Dermis blood vessel endothelial cell (primary cell): ENCODE data around the gene SBF2. TPM values are rescaled to one million over a fixed set of nuclear protein-coding genes. Genes with fewer than 3 reads are reported as not detected.
A peak's percentile ranks its signal among the peaks of the same experiment; 100 is the strongest.
"Not testable (repeated sequence)": the region's sequence is repeated elsewhere in the genome, so short reads cannot be mapped to it uniquely, and the experiment has no call there.

Experiments
- DNase-seq: peaks from one replicate; pipeline ENCODE4 v3.0.0; 2010
- total RNA-seq: library from RNA; depleted of rRNA; stranded (reverse); fragments of >200 nt; gene quantifications from 2 replicates; pipeline ENCODE4 v1.2.3, GENCODE V29; 2014

The SBF2 gene
- total RNA-seq, 1 donor from 2014 or later, result 49.9 TPM

- peak; percentile 30 for DNase-seq
Measured at GRCh38 chr11:9990221-9990973, 303.6 kb downstream of the SBF2 start.

- DNase-seq, result not testable (repeated sequence)
Measured at GRCh38 chr11:9987303-9987702, 306.7 kb downstream of the SBF2 start.

GRCh38 chr11:9982796-9983579 is 311.0 kb downstream of the SBF2 start:
- DNase-seq, result peak; percentile 20

GRCh38 chr11:9982127-9982795 is 311.8 kb downstream of the SBF2 start:
- DNase-seq, result peak; percentile 44

- DNase-seq, result no peak
Measured at GRCh38 chr11:9980931-9981330, 313.1 kb downstream of the SBF2 start.

- DNase-seq, result peak; percentile 49
Measured at GRCh38 chr11:9977554-9977953, 316.5 kb downstream of the SBF2 start.

GRCh38 chr11:9974375-9974774 is 319.6 kb downstream of the SBF2 start:
- peak; percentile 10 for DNase-seq

- DNase-seq, result peak; percentile 12
Measured at GRCh38 chr11:9973921-9974320, 320.1 kb downstream of the SBF2 start.

- peak; percentile 78 for DNase-seq
Measured at GRCh38 chr11:9972989-9973388, 321.0 kb downstream of the SBF2 start.

- DNase-seq, result no peak
Measured at GRCh38 chr11:9971894-9972293, 322.1 kb downstream of the SBF2 start.

- no peak for DNase-seq
Measured at GRCh38 chr11:9969068-9969467, 325.0 kb downstream of the SBF2 start.

- DNase-seq, result no peak
Measured at GRCh38 chr11:9962722-9963121, 331.3 kb downstream of the SBF2 start.

GRCh38 chr11:9957072-9957471 is 336.9 kb downstream of the SBF2 start:
- DNase-seq, result no peak

GRCh38 chr11:9956483-9956882 is 337.5 kb downstream of the SBF2 start:
- DNase-seq, result no peak

GRCh38 chr11:9955391-9955790 is 338.6 kb downstream of the SBF2 start:
- DNase-seq, result no peak

GRCh38 chr11:9953994-9954626 is 339.9 kb downstream of the SBF2 start:
- no peak for DNase-seq

GRCh38 chr11:9952511-9953196 is 341.4 kb downstream of the SBF2 start:
- no peak for DNase-seq

GRCh38 chr11:9951807-9952206 is 342.2 kb downstream of the SBF2 start:
- DNase-seq, result no peak

- DNase-seq, result no peak
Measured at GRCh38 chr11:9950462-9950861, 343.6 kb downstream of the SBF2 start.

GRCh38 chr11:9947231-9947864 is 346.7 kb downstream of the SBF2 start:
- DNase-seq, result no peak

GRCh38 chr11:9945680-9946079 is 348.3 kb downstream of the SBF2 start:
- not testable (repeated sequence) for DNase-seq
